HG03159 (cell line): ENCODE results near the gene SLC19A2.
"Not testable (repeated sequence)": the region's sequence is repeated elsewhere in the genome, so short reads cannot be mapped to it uniquely, and the experiment has no call there.

Experiments
- ATAC-seq: cut with Tn5 transposase; IDR thresholded peaks from one replicate; pipeline ENCODE4 v1.9.1; 2021; ENCODE audit warnings: mild to moderate bottlenecking, moderate library complexity; ENCODE audit not compliant: unreplicated experiment

SLC19A2 gene, protein sequence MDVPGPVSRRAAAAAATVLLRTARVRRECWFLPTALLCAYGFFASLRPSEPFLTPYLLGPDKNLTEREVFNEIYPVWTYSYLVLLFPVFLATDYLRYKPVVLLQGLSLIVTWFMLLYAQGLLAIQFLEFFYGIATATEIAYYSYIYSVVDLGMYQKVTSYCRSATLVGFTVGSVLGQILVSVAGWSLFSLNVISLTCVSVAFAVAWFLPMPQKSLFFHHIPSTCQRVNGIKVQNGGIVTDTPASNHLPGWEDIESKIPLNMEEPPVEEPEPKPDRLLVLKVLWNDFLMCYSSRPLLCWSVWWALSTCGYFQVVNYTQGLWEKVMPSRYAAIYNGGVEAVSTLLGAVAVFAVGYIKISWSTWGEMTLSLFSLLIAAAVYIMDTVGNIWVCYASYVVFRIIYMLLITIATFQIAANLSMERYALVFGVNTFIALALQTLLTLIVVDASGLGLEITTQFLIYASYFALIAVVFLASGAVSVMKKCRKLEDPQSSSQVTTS

DNA sequence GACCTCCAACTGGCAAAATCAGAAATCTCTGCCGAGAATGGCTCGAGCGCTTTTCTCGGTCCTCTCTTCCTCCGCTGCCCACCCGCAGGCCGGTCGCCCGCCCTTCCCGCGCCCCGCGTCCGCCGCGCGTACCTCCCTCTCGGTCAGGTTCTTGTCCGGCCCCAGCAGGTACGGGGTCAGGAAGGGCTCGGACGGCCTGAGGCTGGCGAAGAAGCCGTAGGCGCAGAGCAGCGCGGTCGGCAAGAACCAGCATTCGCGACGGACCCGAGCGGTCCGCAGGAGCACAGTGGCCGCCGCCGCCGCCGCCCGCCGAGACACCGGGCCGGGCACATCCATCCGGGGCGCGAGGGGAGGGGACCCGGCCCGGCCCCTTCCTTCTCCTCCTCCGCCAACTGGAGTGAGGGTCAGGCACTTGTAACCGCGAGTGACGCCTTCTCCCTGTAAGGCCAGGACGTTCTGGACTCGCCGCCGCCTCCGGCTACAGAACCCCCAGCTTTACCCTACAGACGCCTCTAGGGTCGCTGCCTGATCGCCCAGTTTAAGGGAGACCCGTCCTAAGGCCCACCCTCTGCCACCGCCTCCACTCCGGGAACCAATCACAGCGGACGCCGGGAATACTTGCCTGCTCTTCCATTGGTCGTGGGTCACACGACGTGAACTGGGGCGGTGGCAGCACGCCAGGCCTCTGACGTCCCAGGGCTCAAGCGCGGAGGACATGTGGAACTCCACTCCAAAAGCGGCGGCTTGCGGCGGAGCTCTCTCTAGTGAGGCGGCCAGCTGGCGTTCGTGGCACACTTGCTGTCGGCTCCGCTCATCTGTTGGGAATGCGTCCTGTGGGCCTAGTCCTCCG, at the start of gene SLC19A2:
SLC19A2 (minus strand) TSS at position 514 of the 850 bp plus-strand sequence; CDS start at position 336, 178 bp downstream.
- ATAC-seq = peak; percentile 99

DNA sequence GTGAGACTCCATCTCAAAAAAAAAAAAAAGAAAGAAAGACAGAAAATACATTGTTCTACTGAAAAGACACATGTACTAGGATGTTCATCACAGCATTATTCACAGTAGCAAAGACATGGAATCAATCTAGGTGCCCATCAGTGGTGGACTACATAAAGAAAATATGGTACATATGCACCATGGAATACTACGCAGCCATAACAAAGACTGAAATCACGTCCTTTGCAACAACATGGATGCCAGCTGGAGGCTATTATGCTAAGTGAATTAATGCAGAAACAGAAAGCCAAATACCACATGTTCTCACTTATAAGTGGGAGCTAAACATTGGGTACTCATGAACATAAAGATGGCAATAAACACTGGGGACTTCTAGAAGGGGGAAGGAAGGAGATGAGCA, 48.9 kb upstream of the SLC19A2 start:
- no peak for ATAC-seq

DNA sequence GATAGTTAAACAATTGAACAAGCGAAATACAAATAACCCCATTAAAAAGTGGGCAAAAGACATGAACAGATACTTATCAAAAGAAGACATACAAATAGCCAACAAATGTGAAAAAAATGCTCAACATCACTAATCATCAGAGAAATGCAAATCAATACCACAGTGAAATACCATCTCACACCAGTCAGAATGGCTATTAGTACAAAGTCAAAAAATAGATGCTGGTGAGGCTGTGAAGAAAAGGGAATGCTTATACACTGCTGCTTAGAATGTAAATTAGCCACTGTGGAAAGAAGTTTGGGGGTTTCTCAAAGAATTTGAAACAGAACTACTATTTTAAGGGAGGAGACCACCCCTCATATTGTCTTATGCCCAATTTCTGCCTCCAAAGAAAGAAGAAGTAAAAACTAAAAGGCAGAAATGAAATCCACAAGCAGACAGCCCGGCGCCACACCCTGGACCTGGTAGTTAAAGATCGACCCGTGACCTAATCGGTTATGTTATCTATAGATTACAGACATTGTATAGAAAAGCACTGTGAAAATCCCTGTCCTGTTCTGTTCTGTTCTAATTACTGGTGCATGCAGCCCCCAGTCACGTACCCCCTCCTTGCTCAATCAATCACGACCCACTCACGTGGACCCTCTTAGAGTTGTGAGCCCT, 47.9 kb upstream of the SLC19A2 start:
- not testable (repeated sequence) for ATAC-seq

DNA sequence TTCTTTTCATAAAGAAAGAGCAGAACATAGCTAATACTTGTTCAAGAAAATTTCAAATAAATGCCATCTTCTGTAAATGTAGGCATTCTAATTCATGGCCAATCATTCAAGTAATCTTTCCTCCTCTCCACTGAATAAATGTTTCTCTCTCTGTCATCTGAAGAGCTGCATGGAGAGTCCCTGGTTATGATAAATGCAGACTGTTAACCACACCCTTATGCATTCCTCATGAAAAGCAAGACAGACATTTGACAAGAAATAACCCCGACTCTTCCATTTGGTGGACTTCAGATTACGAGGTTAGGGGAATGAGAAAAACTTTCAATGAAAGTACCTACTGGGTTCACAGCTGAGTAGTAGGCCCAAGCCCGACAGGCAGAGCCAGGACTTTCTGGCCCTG, 44.7 kb upstream of the SLC19A2 start:
- no peak for ATAC-seq

DNA sequence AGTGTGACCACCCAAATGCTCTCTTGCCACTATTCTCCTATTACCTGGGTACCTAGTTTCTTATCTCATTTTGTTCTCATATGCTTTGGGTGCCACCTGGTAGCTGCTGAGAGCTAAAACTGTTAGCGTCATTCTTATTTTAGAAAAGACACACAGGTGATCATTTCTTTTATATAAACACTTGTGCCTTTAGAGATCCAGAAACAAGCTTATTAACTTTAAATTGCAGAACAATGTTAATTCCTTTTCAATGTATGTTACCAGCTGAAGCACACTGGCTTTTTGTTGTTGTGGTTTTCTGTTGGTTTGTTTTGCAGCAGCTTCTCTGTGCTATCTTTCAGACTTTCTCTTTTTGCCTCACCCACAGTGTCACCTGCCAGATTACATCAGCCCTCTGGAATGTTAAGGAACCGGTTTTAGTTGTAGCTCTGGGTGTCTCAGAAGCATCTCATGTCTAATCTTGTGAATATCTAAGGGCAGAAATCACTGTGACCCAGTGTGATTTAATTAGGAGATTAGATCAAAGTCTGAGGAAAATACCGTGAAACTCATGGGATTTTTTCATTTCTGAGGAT, 43.4 kb upstream of the SLC19A2 start:
- ATAC-seq = no peak

DNA sequence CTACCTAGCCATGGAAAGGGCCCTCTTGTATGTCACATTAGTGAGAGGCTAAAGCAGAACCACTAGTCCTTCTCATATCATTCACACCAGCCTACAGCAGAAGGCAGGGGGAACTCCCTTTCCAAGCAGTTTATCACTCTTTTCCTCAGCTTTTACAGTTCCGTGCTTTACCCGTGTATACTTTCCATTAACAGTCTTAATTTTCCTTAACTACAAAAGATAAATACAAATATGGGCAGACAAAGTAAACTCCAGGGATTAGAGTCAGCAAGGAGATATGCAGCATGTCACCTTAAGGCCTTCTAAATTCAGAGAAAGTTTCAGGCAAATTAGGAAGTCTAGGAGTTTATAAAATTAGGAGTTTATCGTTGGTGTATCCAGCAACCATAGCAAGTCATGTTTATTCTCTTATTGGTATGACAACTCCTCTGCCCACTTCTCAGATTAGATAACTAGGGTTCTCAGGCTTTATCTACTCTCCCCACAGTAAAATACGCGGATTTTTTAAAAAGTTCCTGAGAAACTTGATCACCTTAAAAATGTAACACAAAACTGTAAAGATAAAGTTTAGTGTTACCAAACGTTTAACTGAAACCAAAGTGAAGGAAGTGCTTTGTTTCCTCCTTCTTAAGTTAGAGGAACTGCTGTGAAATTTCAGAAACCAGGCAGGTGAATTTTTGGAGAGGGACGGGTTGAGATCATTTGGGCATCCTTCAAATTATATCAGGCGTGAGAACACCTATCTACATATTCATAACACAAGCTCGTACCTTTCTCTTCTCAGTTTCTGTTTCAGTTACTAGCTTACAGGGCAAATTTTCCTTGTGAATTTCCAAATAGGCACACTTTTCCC, 42.7 kb upstream of the SLC19A2 start:
- ATAC-seq = no peak

DNA sequence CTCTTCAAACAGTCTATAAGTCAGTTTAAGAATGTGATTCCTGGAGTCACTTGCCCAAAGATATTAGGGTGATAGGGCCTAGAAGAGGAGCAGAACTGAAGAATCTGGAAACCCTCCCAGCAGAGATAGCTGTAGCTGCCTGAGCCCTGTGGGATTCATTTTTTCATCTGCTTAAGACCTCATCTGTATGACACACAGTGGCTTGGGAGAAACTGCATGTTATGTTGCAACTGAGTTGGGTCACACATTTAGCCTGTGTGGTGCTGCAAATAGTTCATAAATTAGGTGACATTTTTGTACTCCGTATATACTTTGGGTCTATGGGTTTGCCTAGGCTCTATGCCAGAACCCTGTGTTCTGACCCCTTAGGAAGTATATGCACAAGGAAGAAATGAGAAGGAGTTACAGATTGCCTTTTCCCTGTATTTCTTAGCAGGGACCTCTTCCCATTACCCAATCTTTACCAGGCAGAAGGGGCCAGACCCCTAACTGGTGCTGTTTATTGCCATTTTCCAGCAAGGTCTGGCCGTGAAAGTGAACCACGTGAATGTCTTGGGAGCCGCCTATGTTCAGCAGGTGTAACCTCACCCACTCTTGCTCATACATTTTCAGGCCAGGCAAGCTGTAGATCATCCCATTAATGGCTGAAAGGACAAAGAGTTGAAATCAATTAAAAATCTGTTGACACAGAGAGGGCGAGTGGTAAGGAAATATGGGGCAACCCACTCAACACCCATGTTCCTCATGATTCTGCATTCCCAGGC, 41.9 kb upstream of the SLC19A2 start:
- no peak for ATAC-seq

DNA sequence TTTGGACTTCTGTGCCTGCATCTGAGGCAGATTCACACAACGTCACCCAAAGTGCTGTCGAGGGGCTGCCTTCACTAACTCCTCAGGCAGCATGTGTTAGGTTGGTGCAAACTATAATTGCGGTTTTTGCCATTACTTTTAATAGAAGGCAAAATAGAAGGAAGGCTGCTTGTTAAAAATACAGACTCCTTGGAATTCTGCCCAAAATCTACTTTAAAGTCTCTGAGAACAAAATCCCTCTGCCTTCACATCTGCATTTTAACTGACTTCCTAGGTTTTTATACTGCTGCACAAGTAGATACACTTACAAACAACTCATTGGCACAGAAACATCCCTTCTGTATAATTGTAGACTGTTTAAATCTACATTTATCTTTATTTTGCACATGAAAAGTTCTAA, 41.3 kb upstream of the SLC19A2 start:
- ATAC-seq = no peak

DNA sequence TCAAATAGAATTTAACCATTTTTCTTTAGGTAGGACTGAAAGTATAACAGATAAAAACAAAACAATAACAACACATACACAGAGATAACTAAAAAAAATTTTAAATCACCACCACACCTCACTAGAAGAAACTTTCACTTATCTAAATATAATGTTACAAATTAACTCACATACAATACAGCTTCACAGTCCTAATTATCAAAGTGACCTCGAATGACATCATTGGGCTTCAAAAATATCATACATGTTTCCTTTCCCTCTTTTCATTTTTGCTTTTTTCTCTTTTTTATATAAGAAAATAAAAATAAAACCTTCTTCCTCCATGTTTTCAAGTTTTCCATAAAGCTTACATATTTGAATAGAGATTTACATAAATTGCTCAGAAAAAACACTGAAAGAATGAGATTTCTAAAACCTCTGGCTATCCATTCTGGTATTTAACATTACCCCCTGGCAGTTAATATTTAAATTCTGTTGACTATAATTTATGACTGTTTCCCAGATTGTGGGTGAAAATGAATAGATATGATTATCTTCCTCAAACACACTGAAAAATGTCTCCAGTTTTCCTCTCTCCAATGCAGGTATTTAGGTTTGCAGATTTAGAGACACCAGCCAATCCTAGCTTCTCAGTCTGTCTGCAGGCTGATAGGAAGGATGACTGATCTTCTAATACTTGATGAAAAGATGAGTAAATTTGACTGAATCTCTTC, 40.5 kb upstream of the SLC19A2 start:
- no peak for ATAC-seq

DNA sequence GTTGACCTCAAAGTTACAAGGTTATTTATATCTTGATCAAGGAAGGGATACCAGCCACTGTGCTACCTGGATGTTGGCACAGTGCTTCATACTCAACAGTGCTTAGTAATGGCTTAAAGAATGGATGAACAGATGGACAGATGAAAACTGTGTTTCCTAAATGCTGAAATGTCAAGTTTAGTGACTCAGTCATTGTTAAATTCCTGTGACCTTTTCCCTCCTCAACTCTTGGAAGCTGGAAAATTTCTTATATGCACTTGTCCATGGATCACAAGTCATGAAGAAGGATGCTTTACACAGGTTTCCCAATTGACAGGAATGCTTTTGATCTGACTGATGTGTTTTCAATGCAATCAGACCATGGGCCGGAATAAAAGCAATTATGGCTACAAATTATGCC, 39.6 kb upstream of the SLC19A2 start:
- no peak for ATAC-seq

DNA sequence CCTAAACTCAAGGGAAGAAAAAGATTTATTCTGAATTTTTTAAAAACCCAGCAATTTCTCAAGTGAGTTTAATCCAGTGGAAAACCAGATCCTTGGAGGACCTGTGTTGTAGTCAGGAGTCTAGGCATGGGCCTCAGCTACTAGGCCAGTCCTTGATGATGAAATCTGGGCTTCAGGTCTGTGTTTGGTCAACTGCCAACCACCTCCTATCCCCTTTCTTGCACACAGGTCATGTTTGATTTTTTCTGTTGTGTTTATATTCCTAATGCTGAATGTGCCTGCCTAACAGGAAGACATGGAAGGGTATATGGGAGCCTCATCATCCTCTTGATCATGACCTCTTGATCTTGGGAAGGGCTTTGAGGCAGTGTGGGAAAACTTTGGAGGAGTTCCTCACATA, 38.2 kb upstream of the SLC19A2 start:
- ATAC-seq = no peak

DNA sequence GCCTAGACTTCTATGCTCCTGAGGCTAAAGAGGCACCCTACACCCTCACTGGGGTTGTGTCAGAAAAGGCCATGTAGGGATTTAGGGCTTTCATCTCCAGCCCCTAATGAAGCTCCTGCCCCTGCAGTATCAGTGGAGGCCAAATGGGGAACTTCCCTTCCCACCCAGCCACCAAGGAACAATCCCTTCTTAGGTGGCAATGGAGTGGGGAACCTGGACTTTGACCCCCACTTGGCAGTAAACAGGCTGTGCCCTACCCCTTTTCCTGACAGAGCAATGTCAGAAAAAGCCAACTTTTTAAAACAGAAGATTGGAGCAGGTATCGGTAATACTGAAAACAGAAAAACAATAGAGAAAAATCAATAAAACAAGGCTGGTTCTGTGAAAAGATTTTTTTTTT, 35.5 kb upstream of the SLC19A2 start:
- no peak for ATAC-seq

DNA sequence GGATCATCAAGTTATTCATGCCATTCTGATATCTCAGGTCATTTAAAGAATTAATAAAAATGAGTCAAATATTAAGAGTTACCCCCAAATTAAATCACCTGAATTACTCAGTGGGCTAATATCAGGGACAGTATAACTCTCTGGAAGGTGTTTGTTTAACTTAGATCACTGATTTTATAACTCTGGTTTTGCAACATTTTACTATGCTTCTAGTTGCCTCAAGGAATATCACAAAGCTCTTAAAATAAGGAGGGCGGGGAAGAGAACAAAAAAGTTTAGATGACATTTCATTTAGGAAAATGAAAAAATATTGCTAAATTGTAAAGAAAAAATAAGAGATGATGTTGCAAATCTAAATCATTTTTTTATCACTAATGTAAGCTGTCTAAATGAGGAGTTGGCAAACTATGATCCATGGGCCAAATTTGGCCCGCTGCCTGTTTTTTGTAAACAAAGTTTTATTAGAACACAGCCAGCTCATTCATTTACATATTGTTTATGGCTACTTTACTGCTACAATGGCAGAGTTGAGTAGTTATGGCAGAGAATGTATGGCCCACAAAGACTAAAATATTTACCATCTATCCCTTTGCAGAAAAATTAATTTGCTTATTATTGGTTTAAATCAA, 31.9 kb upstream of the SLC19A2 start:
- no peak for ATAC-seq

DNA sequence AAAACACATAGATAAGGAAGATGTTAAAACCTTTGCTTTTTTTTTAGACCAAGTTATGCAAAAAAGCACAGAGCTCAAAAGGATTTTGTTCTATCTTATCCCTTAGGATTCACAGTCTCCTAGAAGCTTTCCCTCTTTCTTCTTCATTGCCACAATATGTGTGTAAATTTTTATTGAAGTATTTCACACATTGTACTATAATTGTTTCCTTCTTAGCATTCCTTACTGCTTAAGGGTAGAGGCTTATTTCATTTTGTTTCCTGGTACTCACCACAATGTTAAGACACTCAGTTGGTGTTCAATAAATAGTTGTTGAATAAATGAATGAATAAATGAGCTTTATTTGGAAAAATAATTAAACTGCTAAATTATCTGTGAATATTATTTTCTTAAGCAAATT, 29.9 kb upstream of the SLC19A2 start:
- ATAC-seq = no peak

DNA sequence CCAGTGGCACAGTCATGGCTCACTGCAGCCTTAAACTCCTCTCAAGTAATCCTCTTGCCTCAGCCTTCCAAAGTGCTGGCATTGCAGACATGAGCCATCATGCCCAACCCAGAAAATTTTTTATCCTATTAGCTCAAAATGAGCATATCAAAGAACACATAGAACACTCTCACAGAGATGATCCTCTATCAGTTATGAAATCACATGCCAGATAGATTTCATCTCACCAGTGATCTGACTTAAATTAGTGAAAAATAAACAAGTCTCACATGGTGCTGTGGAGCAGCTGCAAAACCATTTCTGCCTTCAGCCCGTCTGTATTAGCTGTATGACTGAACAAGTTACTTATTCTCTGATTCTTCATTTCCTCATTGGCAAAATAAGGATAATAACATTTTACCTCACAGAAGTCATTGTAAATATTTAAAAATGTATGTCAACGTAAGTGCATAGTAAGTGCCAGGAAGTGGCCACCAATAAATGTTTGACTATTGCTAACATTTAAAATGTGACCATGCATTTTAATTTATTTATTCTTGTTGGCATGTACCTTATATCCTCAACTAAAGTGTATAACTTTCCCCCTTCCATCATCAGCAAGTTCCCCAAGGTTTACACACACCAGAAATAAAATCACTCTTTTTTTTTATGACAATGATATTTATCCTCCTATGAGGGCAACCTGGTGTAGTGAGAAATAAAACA, 29.0 kb upstream of the SLC19A2 start:
- no peak for ATAC-seq

DNA sequence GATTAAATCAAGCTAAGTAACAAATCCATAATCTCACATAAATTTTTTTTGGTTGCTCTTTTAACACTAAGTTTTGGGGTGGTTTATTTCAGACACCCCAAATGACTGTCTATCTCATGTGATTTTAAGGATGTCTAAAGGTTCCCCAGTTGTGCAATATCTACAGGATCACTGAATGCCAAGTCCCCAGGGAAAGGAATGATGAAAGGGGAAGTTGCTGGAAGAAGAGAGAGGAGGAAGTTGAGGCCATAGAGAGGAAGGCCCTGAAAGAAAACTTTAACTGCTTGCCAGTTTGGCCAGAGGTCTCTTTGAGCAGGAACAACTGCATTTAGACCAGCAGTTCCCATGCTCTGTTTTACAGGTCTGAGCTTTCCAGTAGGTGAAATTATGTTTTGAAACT, 27.5 kb upstream of the SLC19A2 start:
- no peak for ATAC-seq

DNA sequence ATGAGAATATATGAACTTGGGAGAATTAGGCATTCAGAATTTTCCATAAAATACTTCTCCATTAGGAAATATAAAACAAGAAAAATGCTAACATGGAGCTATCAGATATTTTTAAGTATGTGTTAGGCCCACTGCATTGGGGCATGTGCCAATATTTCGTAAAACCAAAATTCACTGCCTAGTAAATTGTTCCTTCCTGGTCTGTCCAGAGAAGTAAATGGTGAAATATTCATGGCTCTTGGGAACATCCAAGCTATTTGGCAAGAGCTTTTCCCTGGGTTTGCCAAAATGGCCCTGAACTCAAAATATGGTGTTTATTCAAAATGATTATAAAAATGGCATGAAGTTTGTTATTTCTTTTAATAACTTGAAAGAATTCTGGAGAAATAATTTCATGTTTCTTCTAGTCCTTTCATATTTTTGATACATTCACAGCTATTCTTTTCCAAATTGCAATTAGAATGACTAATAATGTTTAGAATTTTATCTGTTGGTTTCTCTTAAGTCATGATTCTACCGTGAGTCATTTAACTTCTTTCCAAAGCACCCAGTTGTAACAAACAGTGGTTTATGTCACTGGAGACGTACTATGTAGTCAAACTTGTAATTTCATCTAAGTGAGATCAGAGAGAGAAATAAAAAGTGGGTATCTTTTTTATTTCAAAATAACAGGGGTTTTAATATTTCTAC, 25.7 kb upstream of the SLC19A2 start:
- ATAC-seq = no peak
